GM18870 (cell line): Measurements from ENCODE around the gene C7.
A peak's percentile ranks its signal among the peaks of the same experiment; 100 is the strongest.
"Not testable (repeated sequence)": the region's sequence is repeated elsewhere in the genome, so short reads cannot be mapped to it uniquely, and the experiment has no call there.

ENCODE experiments used
- ATAC-seq: cut with Tn5 transposase; IDR thresholded peaks from one replicate; pipeline ENCODE4 v1.9.1; 2021; ENCODE audit warnings: moderate library complexity; ENCODE audit not compliant: unreplicated experiment

C7 gene

GRCh38 chr5:40909264-40909663, at the start of gene C7:
C7 (plus strand) TSS chr5:40909497; CDS start chr5:40909611, 114 bp downstream.
- no peak for ATAC-seq

GRCh38 chr5:40860711-40861110, 48.6 kb upstream of the C7 start:
- ATAC-seq: no peak

- ATAC-seq: not testable (repeated sequence)
Observed at GRCh38 chr5:40865004-40865403, 44.3 kb upstream of the C7 start.

GRCh38 chr5:40866844-40867243, 42.5 kb upstream of the C7 start:
- ATAC-seq: no peak

- no peak for ATAC-seq
Observed at GRCh38 chr5:40869384-40869783, 39.9 kb upstream of the C7 start.

GRCh38 chr5:40871177-40871576, 38.1 kb upstream of the C7 start:
- ATAC-seq: no peak

GRCh38 chr5:40872253-40872652, 37.0 kb upstream of the C7 start:
- not testable (repeated sequence) for ATAC-seq

GRCh38 chr5:40873286-40873880, 35.9 kb upstream of the C7 start:
- ATAC-seq: no peak

GRCh38 chr5:40875958-40876357, 33.3 kb upstream of the C7 start:
- ATAC-seq: no peak

- no peak for ATAC-seq
Observed at GRCh38 chr5:40877371-40877988, 31.8 kb upstream of the C7 start.

GRCh38 chr5:40879163-40879942, 29.9 kb upstream of the C7 start:
- ATAC-seq: peak; percentile 73

- no peak for ATAC-seq
Observed at GRCh38 chr5:40882291-40882690, 27.0 kb upstream of the C7 start.

- ATAC-seq: not testable (repeated sequence)
Observed at GRCh38 chr5:40883051-40883450, 26.2 kb upstream of the C7 start.

- not testable (repeated sequence) for ATAC-seq
Observed at GRCh38 chr5:40895440-40896425, 13.6 kb upstream of the C7 start.

GRCh38 chr5:40904205-40904993, 4.9 kb upstream of the C7 start:
- ATAC-seq: peak; percentile 71

GRCh38 chr5:40904994-40905306, 4.3 kb upstream of the C7 start:
- no peak for ATAC-seq

- ATAC-seq: no peak
Observed at GRCh38 chr5:40906351-40906751, 2.9 kb upstream of the C7 start.

- no peak for ATAC-seq
Observed at GRCh38 chr5:40909723-40910122, 426 bp downstream of the C7 start.

- ATAC-seq: no peak
Observed at GRCh38 chr5:40911266-40911665, 2.0 kb downstream of the C7 start.

- ATAC-seq: no peak
Observed at GRCh38 chr5:40914835-40915234, 5.5 kb downstream of the C7 start.
